Upper lobe of left lung (tissue), 4 donors: ENCODE data around the gene DMD.

Experiments
- CTCF ChIP-seq, 6 experiments: fragments of 450-650 bp in 4 of 6; fragments of 200-600 bp in 2 of 6; sonication (generic) in 2 of 6; IDR thresholded peaks; one replicate each; pipeline ENCODE4 v1.5.1; 2016 to 2019; ENCODE audit warnings: antibody characterized with exemption in 6 of 6
- EP300 ChIP-seq, 4 donors: sonication (generic); formaldehyde crosslinking; IDR thresholded peaks; one replicate each; pipeline ENCODE4 v1.5.1; 2017; ENCODE audit warnings: antibody characterized with exemption in 4 of 4, control low read depth in 2 of 4
- POLR2A ChIP-seq, 4 donors: fragments of 450-650 bp; IDR thresholded peaks; one replicate each; pipeline ENCODE4 v1.5.1; 2016 to 2017; ENCODE audit warnings: antibody characterized with exemption in 4 of 4, mild to moderate bottlenecking in 2 of 4
- POLR2AphosphoS5 ChIP-seq, 2 donors: sonication (generic); formaldehyde crosslinking; IDR thresholded peaks; one replicate each; pipeline ENCODE4 v1.5.1; 2017; ENCODE audit warnings: antibody characterized with exemption in 2 of 2

GRCh38 chrX:31543634-31544033 is 1667.7 kb downstream of the DMD start:
- TF ChIP-seq CTCF (IDR thresholded peaks at IDR 0.05) (no peak), EP300 (IDR thresholded peaks at IDR 0.05) (no peak), POLR2AphosphoS5 (IDR thresholded peaks at IDR 0.05) (no peak), POLR2A (IDR thresholded peaks at IDR 0.05) (no peak)
